HepG2 (cell line): ENCODE results near the gene ADAMTS16. TPM values are rescaled to one million over a fixed set of nuclear protein-coding genes. Genes with fewer than 3 reads are reported as not detected.
A peak's percentile ranks its signal among the peaks of the same experiment; 100 is the strongest.

ENCODE experiments used
- ATF2 ChIP-seq: sonication (generic); formaldehyde crosslinking; IDR thresholded peaks from 2 replicates; pipeline ENCODE4 v1.4.0; 2020; ENCODE audit warnings: missing genetic modification reagents
- BHLHE40 ChIP-seq: IDR thresholded peaks from 2 replicates; pipeline ENCODE4 v1.6.1; 2011; ENCODE audit warnings: low read length, improper control_type of control experiment
- CEBPB ChIP-seq: IDR thresholded peaks from 2 replicates; pipeline ENCODE4 v1.6.1; 2011; ENCODE audit warnings: low read depth, low read length, improper control_type of control experiment, borderline replicate concordance
- DPF2 ChIP-seq: sonication (generic); formaldehyde crosslinking; IDR thresholded peaks from 2 replicates; pipeline ENCODE4 v1.4.0; 2020; ENCODE audit warnings: mild to moderate bottlenecking, low read depth, missing genetic modification reagents, borderline replicate concordance
- FOXO1 ChIP-seq: sonication (generic); formaldehyde crosslinking; IDR thresholded peaks from 2 replicates; pipeline ENCODE4 v1.4.0; 2020; ENCODE audit warnings: missing genetic modification reagents
- GATAD2A ChIP-seq: IDR thresholded peaks from 2 replicates; pipeline ENCODE4 v1.6.1; 2016
- ISL2 ChIP-seq: sonication (generic); formaldehyde crosslinking; IDR thresholded peaks from 2 replicates; pipeline ENCODE4 v1.5.0; 2020; ENCODE audit warnings: missing genetic modification reagents
- KDM1A ChIP-seq: IDR thresholded peaks from 2 replicates; pipeline ENCODE4 v1.6.1; 2016; ENCODE audit warnings: missing compliant biosample characterization
- RXRB ChIP-seq: IDR thresholded peaks from 2 replicates; pipeline ENCODE4 v1.6.1; 2016; ENCODE audit warnings: borderline replicate concordance, missing genetic modification reagents, missing compliant biosample characterization
- SIN3A ChIP-seq: IDR thresholded peaks from 2 replicates; pipeline ENCODE4 v1.6.1; 2011; ENCODE audit warnings: low read depth, mild to moderate bottlenecking, control low read depth, low read length, borderline replicate concordance
- SRF ChIP-seq: IDR thresholded peaks from 2 replicates; pipeline ENCODE4 v1.6.1; 2011; ENCODE audit warnings: mild to moderate bottlenecking, low read depth, low read length, moderate library complexity
- TBX2 ChIP-seq: sonication (generic); formaldehyde crosslinking; IDR thresholded peaks from 2 replicates; pipeline ENCODE4 v1.5.0; 2020; ENCODE audit warnings: missing genetic modification reagents, mild to moderate bottlenecking, borderline replicate concordance
- TFDP1 ChIP-seq: IDR thresholded peaks from 2 replicates; pipeline ENCODE4 v1.6.1; 2016; ENCODE audit warnings: missing compliant biosample characterization, missing genetic modification reagents, borderline replicate concordance
- TFDP2 ChIP-seq: sonication (generic); formaldehyde crosslinking; IDR thresholded peaks from 2 replicates; pipeline ENCODE4 v1.4.0; 2020; ENCODE audit warnings: missing genetic modification reagents
- ZNF205 ChIP-seq: IDR thresholded peaks from 2 replicates; pipeline ENCODE4 v1.6.1; 2018; ENCODE audit warnings: missing biosample characterization, missing genetic modification reagents
- ZNF446 ChIP-seq: sonication (generic); formaldehyde crosslinking; IDR thresholded peaks from 2 replicates; pipeline ENCODE4 v1.5.0; 2020; ENCODE audit warnings: mild to moderate bottlenecking, missing genetic modification reagents
- ZNF546 ChIP-seq: sonication (generic); formaldehyde crosslinking; conservative IDR thresholded peaks from 2 replicates; pipeline ENCODE4 v1.8.1; 2023; ENCODE audit warnings: mild to moderate bottlenecking, missing genetic modification reagents
- ZNF646 ChIP-seq: sonication (generic); formaldehyde crosslinking; IDR thresholded peaks from 2 replicates; pipeline ENCODE4 v1.9.0; 2021; ENCODE audit warnings: mild to moderate bottlenecking, missing genetic modification reagents
- ZNF839 ChIP-seq: sonication (generic); formaldehyde crosslinking; IDR thresholded peaks from 2 replicates; pipeline ENCODE4 v1.4.0; 2020; ENCODE audit warnings: missing genetic modification reagents, mild to moderate bottlenecking, borderline replicate concordance
- ZSCAN12 ChIP-seq: sonication (generic); formaldehyde crosslinking; IDR thresholded peaks from 2 replicates; pipeline ENCODE4 v1.9.0; 2021; ENCODE audit warnings: mild to moderate bottlenecking, missing genetic modification reagents
- polyA plus RNA-seq, 8 experiments: library from polyadenylated mRNA; depleted of rRNA in 3 of 8; stranded (reverse) in 7 of 8; unstranded in 1 of 8; fragments of >200 nt; fragmentation: Illumina TruSeq in 4 of 8; extraction: Trizol in 4 of 8; gene quantifications; 2 replicates each; pipeline versions ENCODE4 v1.2.1 to v1.2.3, GENCODE V29; 2011 to 2016; ENCODE audit warnings: low read depth in 4 of 8, missing spikeins in 1 of 8, mixed read lengths in 1 of 8; ENCODE audit not compliant: insufficient read depth in 1 of 8
- total RNA-seq, 5 experiments: library from RNA; depleted of rRNA; stranded (reverse); fragments of >200 nt; fragmentation: Illumina TruSeq; extraction: Trizol; gene quantifications; 2 replicates each; pipeline ENCODE4 v1.2.3, GENCODE V29; 2016; ENCODE audit warnings: low read depth in 1 of 5

Gene ADAMTS16
- total and polyA plus RNA-seq, 2 of the 13 experiments (the other 11 are each of a cell fraction or from before 2014, with no cell fraction given): 0.02 to 0.03 TPM

- TF ChIP-seq ZNF205: 0 out of 2 replicates have a peak, but pooled peaks have one; percentile 57
- no peak for TF ChIP-seq TFDP2
- TF ChIP-seq ZNF446 (CRISPR knock-in tag): no peak
- 0 out of 2 replicates have a peak, but pooled peaks have one; percentile 20 for TF ChIP-seq SRF
- TF ChIP-seq BHLHE40: peak; percentile 43; the same call in 1 of the 2 replicates
- TF ChIP-seq ZSCAN12: no peak
- TF ChIP-seq GATAD2A: peak; percentile 93
- no peak for TF ChIP-seq ATF2 (CRISPR knock-in tag)
- peak; percentile 48; the same call in 1 of the 2 replicates for TF ChIP-seq TBX2 (CRISPR knock-in tag)
- no peak for TF ChIP-seq SIN3A
- TF ChIP-seq ISL2 (CRISPR knock-in tag): peak; percentile 77
- TF ChIP-seq KDM1A: peak; percentile 40; the same call in 1 of the 2 replicates
- no peak for TF ChIP-seq ZNF646 (CRISPR knock-in tag)
- TF ChIP-seq ZNF839 (CRISPR knock-in tag): no peak
- TF ChIP-seq FOXO1 (CRISPR knock-in tag): peak; percentile 73
- TF ChIP-seq CEBPB: peak; percentile 77; the same call in 1 of the 2 replicates
- TF ChIP-seq DPF2 (CRISPR knock-in tag): peak; percentile 43; the same call in 1 of the 2 replicates
- no peak for TF ChIP-seq TFDP1 (CRISPR knock-in tag)
- TF ChIP-seq RXRB: peak; percentile 85
- no peak for TF ChIP-seq ZNF546 (CRISPR knock-in tag)
These were observed 4.0 kb upstream of the ADAMTS16 start (continued) for GRCh38 chr5:5135957-5136676.
